ENCODE measurements around the gene LPAR2.
"Not testable (repeated sequence)": the region's sequence is repeated elsewhere in the genome, so short reads cannot be mapped to it uniquely, and the experiment has no call there.

The LPAR2 gene

DNA sequence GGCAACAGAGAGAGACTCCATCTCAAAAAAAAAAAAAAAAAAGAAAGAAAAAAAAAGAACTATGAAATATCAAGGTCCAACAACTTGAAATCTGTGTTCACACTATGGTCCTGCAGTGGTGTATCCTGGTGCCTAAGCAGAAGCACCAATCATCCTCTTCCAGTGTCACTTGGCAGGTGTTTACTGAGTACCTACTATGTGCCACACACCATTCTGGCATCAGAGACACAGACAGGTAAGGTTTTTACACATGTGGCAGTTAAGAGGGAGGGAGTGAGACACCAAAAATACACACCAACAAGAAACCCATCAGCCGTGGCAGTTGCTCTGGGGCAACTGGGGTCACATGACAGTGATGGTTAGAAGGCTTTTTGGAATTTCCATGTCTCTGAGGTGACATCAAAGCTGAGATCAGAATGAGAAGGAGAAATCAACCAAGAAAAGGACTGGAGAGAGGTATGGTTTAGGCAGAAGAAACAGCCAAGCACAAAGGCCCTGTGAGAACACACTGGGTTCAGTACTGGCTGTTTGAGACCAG lies 27.2 kb downstream of the LPAR2 start:
- ChIA-PET POLR2A (no interaction called here), CTCF (no interaction called here)
- no peak for DNase-seq (ENCODE audit: extremely low spot score)
- TF ChIP-seq FOXM1 (IDR thresholded peaks at IDR 0.05; ENCODE audit: borderline replicate concordance) (no peak), LEF1 (IDR thresholded peaks at IDR 0.05; ENCODE audit: borderline replicate concordance) (no peak), FOXA1 (IDR thresholded peaks at IDR 0.05) (no peak), ZNF384 (IDR thresholded peaks at IDR 0.05) (no peak), L3MBTL2 (conservative IDR thresholded peaks at IDR 0.05) (no peak), FOXK2 (IDR thresholded peaks at IDR 0.05) (no peak), SUZ12 (IDR thresholded peaks at IDR 0.05) (no peak), BHLHE40 (IDR thresholded peaks at IDR 0.05; ENCODE audit: borderline replicate concordance) (no peak), ARNT (IDR thresholded peaks at IDR 0.05) (no peak), SP1 (IDR thresholded peaks at IDR 0.05) (no peak), CTBP1 (IDR thresholded peaks at IDR 0.05; ENCODE audit: borderline replicate concordance) (no peak), TARDBP (IDR thresholded peaks at IDR 0.05) (no peak)
- TF ChIP-seq, protein P1, sequence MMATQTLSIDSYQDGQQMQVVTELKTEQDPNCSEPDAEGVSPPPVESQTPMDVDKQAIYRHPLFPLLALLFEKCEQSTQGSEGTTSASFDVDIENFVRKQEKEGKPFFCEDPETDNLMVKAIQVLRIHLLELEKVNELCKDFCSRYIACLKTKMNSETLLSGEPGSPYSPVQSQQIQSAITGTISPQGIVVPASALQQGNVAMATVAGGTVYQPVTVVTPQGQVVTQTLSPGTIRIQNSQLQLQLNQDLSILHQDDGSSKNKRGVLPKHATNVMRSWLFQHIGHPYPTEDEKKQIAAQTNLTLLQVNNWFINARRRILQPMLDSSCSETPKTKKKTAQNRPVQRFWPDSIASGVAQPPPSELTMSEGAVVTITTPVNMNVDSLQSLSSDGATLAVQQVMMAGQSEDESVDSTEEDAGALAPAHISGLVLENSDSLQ (IDR thresholded peaks at IDR 0.05) = no peak

DNA sequence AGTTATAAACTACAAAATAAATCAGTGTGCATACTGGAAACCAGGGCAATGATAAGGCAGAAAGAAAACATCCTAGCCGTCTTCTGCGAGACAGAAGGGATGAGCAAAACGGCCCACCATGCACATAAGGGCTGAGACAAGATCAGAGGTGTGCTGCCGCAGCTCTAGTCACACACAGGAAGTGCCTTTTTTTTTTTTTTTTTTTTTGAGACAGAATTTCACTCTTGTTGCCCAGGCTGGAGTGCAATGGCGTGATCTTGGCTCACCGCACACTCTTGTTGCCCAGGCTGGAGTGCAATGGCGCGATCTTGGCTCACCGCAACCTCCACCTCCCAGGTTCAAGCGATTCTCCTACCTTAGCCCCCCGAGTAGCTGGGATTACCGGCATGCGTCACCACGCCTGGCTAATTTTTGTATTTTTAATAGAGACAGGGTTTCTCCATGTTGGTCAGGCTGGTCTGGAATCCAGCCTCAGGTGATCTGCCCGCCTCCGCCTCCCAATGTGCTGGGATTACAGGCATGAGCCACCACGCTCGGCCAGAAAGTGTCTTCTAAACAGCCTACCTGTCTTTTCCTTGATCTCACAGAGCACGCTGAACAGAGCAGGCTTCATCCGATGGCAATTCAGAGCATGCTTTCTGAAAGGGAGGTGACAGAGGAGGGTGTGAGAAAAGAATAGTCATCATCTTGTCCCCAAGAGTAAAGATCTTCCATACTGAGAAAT lies 29.1 kb downstream of the LPAR2 start:
- POLR2A ChIA-PET; DNase-seq (ENCODE audit: extremely low spot score); CTCF ChIA-PET: not testable (repeated sequence)

DNA sequence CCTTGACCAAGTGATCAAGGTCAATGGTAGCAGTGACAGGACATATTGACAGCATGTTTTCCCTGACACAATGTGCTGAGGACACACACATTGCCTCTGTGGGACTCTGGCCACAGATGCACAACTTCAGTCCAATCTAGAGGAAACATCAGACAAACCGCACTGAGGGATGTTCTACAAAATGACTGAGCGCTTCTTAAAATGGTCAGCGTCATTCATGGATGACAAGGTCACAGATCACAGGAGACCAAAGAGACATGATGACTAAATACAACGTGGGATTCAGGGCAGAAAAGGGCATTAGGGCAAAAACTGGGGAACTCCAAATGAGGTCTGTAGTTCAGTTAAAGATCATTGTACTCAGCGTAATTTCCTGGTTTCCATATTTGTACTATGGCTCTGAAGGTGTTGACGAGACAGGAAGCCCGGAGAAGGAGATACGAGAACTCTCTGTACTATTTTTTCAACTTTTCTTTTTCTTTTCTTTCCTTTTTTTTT lies 30.2 kb downstream of the LPAR2 start:
- TF ChIP-seq ARNT (IDR thresholded peaks at IDR 0.05) (no peak), HDGF (IDR thresholded peaks at IDR 0.05; ENCODE audit: borderline replicate concordance) (no peak), CTBP1 (IDR thresholded peaks at IDR 0.05; ENCODE audit: borderline replicate concordance) (no peak), ELF4 (IDR thresholded peaks at IDR 0.05) (no peak), FOXK2 (IDR thresholded peaks at IDR 0.05) (no peak), FOXM1 (IDR thresholded peaks at IDR 0.05; ENCODE audit: borderline replicate concordance) (no peak), TARDBP (IDR thresholded peaks at IDR 0.05) (no peak), LEF1 (IDR thresholded peaks at IDR 0.05; ENCODE audit: borderline replicate concordance) (no peak), NFRKB (IDR thresholded peaks at IDR 0.05) (no peak), SUZ12 (IDR thresholded peaks at IDR 0.05) (no peak), L3MBTL2 (conservative IDR thresholded peaks at IDR 0.05) (no peak)
- TF ChIP-seq, protein P1 (IDR thresholded peaks at IDR 0.05) = no peak
- ChIA-PET POLR2A (no interaction called here), CTCF (no interaction called here)
- DNase-seq (ENCODE audit: extremely low spot score) = no peak

DNA sequence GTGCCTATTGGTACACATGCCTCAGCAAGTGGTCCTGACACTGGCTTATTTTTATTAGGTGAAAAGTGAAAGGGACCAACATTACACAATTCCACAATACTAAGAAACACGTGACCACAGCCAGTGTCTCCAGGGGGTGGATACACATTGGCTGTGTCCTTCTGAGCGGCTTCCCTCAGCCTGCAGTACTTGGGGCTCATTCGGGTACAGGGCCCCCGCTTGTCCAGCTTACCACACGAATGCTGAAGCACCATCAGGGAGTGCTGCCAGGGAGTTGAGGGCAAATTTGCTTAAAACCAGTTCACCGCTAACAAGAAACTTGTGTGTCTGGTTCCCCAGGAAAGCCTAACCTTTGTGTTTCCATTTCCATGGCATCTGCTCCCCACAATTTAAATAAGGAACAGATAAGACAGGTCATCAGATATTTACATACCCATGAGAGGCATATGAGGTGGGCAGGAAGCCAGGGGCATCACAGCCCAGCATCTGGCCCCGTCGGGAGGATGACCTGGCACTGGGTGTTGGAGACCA lies 32.8 kb downstream of the LPAR2 start:
- no peak for TF ChIP-seq HDGF (IDR thresholded peaks at IDR 0.05; ENCODE audit: borderline replicate concordance)
- TF ChIP-seq BHLHE40 (IDR thresholded peaks at IDR 0.05; ENCODE audit: borderline replicate concordance) = no peak
- TF ChIP-seq NFRKB (IDR thresholded peaks at IDR 0.05) = no peak
- TF ChIP-seq, protein P1 (IDR thresholded peaks at IDR 0.05) = no peak
- no peak for TF ChIP-seq ARNT (IDR thresholded peaks at IDR 0.05)
- no peak for TF ChIP-seq LEF1 (IDR thresholded peaks at IDR 0.05; ENCODE audit: borderline replicate concordance)
- no peak for TF ChIP-seq SUZ12 (IDR thresholded peaks at IDR 0.05)
- no peak for TF ChIP-seq FOXM1 (IDR thresholded peaks at IDR 0.05; ENCODE audit: borderline replicate concordance)
- TF ChIP-seq ELF4 (IDR thresholded peaks at IDR 0.05) = no peak
- TF ChIP-seq FOXA1 (IDR thresholded peaks at IDR 0.05) = no peak
- TF ChIP-seq ZNF384 (IDR thresholded peaks at IDR 0.05) = no peak
- no peak for TF ChIP-seq SP1 (IDR thresholded peaks at IDR 0.05)
- TF ChIP-seq FOXK2 (IDR thresholded peaks at IDR 0.05) = no peak
- TF ChIP-seq CTBP1 (IDR thresholded peaks at IDR 0.05; ENCODE audit: borderline replicate concordance) = no peak
- CTCF ChIA-PET = no interaction called here
- POLR2A ChIA-PET = no interaction called here

DNA sequence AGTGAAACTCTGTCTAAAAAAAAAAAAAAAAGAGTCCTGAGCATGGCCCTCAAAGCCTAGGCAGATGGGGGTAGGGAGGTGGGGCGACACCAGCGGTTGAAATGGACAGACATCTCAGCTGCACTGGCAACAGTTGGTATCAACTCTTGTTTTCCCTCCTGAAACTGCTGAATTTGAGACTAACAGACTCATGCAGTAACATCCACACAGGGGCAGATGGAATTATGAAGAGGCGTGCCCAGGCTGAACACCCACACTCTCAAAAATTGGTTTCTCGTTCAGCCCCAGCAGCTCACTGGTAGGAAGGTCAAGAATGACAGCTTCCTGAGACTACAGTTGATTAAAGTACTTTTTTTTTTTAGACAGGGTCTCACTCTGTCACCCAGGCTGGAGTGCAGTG lies 33.6 kb downstream of the LPAR2 start:
- POLR2A ChIA-PET = no interaction called here
- DNase-seq (ENCODE audit: extremely low spot score) = no peak
- CTCF ChIA-PET = interaction anchor here (0.6 kb wide), 1 partner anchor 1443 kb away, joined by 3 read pairs; no protein-coding TSS in a partner anchor
- TF ChIP-seq SP1 (IDR thresholded peaks at IDR 0.05) (no peak), ELF4 (IDR thresholded peaks at IDR 0.05) (no peak), FOXM1 (IDR thresholded peaks at IDR 0.05; ENCODE audit: borderline replicate concordance) (no peak), ARNT (IDR thresholded peaks at IDR 0.05) (no peak), CTBP1 (IDR thresholded peaks at IDR 0.05; ENCODE audit: borderline replicate concordance) (no peak), NFRKB (IDR thresholded peaks at IDR 0.05) (no peak)

More for the DNA sequence above, 32.8 kb downstream of the LPAR2 start:
- no peak for DNase-seq (ENCODE audit: extremely low spot score)

DNA sequence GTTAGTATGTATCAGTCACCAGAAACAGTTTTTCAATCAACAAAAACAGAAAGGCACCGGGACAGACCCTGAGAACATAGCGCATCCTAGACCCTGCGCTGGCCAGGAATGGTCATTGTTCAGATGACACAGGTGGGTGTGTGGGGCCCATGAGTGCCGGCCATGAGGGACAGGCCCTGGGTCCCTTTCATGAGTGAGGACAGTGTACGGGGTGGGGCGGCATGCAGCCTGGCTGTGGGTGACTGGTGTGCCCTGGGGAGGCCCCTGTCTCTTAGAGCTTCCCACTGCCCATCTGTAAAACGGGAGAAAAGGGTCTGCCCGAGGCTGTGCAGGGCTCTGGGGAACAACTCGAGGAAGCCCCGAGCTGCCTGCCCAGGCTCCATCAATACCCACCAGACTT lies 35.3 kb downstream of the LPAR2 start:
- ChIA-PET POLR2A (interaction anchor here (1.2 kb wide), 1 partner anchor 10 kb away, joined by 3 read pairs; no protein-coding TSS in a partner anchor), CTCF (no interaction called here)
- TF ChIP-seq ELF4 (IDR thresholded peaks at IDR 0.05) = no peak
- no peak for TF ChIP-seq HDGF (IDR thresholded peaks at IDR 0.05; ENCODE audit: borderline replicate concordance)
- TF ChIP-seq FOXK2 (IDR thresholded peaks at IDR 0.05) = no peak
- TF ChIP-seq LEF1 (IDR thresholded peaks at IDR 0.05; ENCODE audit: borderline replicate concordance) = no peak
- TF ChIP-seq ARNT (IDR thresholded peaks at IDR 0.05) = no peak
- no peak for DNase-seq (ENCODE audit: extremely low spot score)

All from HEK293T (cell line).